ENCODE results near the gene PDE4D. TPM values are rescaled to one million over a fixed set of nuclear protein-coding genes. Genes with fewer than 3 reads are reported as not detected.

Gene PDE4D
- total and polyA plus RNA-seq, 10 of the 15 experiments (the other 5 are each of a cell fraction or from before 2014, with no cell fraction given): 0.87 to 4.1 (median 2.2) TPM

DNA sequence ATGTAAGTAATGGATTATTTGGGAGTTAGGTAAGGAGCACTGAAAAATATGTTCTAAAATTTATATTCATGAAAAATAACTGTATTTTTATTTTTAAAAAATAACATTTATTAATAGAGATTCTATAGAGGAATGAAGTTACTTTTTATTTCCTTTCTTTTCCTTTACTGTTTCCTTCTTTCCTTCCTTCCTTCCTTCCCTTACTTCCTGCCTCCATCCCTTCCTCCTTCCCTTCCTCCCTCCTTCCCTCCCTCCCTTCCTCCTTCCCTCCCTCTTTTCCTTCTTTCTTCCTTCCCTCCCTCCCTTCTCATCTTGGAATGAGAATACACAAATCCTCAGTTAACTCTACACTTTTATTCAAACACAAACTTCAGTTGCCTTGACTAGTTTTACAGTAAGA is 750.6 kb downstream of the PDE4D start:
- Histone ChIP-seq H3K27me3 (replicated peaks in 1 of 2; ENCODE audit: control insufficient read depth in 2 of 2, insufficient read depth in 2 of 2, low read length in 1 of 2) (no peaks in the 10 kb centered on the region), H3K9ac (ENCODE audit: control insufficient read depth, insufficient read depth, low read length) (no peak overlapping the region), H2AFZ (ENCODE audit: control insufficient read depth, low read depth, low read length) (no peak overlapping the region), H3K79me2 (ENCODE audit: control insufficient read depth, insufficient read depth, low read length) (no peaks in the 10 kb centered on the region), H3K36me3 (ENCODE audit: control insufficient read depth in 2 of 2, insufficient read depth in 2 of 2, low read length in 1 of 2) (no peaks in the 10 kb centered on the region), H3K4me3 (no peak overlapping the region), H3K27ac (ENCODE audit: control insufficient read depth, insufficient read depth) (no peak overlapping the region), H3K4me2 (ENCODE audit: control insufficient read depth, insufficient read depth) (no peak overlapping the region), H3K9me3 (replicated peaks; ENCODE audit: control insufficient read depth, insufficient read depth, low read length) (no peaks in the 10 kb centered on the region), H3K4me1 (ENCODE audit: control insufficient read depth, insufficient read depth, low read length) (peaks cover 7% of the 10 kb centered on the region), H4K20me1 (ENCODE audit: control insufficient read depth, insufficient read depth) (no peaks in the 10 kb centered on the region)
- no peak for DNase-seq (ENCODE audit: low read depth, low spot score)
- FAIRE-seq: no peak
- intact Hi-C loops (cut with micrococcal nuclease; ENCODE audit: unreplicated experiment): no loop called here
- ATAC-seq: no peak
- ChIA-PET SMC1A (ENCODE audit: uncharacterized antibody, unreplicated experiment) (no interaction called here), POLR2A (no interaction called here), CTCF (no interaction called here), RAD21 (ENCODE audit: unreplicated experiment) (no interaction called here)
- in situ Hi-C loops (cut with MboI): no loop called here
- no TSS peak for BruUV-seq (replicated peaks)
- no peak for TF ChIP-seq RFX5 (IDR thresholded peaks at IDR 0.05; ENCODE audit: low read depth, low read length)
- TF ChIP-seq CHD2 (IDR thresholded peaks at IDR 0.05; ENCODE audit: borderline replicate concordance, low read depth, low read length): no peak
- TF ChIP-seq, protein P1, sequence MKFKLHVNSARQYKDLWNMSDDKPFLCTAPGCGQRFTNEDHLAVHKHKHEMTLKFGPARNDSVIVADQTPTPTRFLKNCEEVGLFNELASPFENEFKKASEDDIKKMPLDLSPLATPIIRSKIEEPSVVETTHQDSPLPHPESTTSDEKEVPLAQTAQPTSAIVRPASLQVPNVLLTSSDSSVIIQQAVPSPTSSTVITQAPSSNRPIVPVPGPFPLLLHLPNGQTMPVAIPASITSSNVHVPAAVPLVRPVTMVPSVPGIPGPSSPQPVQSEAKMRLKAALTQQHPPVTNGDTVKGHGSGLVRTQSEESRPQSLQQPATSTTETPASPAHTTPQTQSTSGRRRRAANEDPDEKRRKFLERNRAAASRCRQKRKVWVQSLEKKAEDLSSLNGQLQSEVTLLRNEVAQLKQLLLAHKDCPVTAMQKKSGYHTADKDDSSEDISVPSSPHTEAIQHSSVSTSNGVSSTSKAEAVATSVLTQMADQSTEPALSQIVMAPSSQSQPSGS (IDR thresholded peaks at IDR 0.05; ENCODE audit: low read length): no peak
- TF ChIP-seq, protein P2, sequence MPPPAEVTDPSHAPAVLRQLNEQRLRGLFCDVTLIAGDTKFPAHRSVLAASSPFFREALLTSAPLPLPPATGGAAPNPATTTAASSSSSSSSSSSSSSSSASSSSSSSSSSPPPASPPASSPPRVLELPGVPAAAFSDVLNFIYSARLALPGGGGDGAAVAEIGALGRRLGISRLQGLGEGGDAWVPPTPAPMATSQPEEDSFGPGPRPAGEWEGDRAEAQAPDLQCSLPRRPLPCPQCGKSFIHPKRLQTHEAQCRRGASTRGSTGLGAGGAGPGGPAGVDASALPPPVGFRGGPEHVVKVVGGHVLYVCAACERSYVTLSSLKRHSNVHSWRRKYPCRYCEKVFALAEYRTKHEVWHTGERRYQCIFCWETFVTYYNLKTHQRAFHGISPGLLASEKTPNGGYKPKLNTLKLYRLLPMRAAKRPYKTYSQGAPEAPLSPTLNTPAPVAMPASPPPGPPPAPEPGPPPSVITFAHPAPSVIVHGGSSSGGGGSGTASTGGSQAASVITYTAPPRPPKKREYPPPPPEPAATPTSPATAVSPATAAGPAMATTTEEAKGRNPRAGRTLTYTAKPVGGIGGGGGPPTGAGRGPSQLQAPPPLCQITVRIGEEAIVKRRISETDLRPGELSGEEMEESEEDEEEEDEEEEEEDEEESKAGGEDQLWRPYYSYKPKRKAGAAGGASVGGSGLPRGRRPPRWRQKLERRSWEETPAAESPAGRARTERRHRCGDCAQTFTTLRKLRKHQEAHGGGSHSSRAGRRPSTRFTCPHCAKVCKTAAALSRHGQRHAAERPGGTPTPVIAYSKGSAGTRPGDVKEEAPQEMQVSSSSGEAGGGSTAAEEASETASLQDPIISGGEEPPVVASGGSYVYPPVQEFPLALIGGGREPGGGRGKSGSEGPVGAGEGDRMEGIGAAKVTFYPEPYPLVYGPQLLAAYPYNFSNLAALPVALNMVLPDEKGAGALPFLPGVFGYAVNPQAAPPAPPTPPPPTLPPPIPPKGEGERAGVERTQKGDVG (CRISPR knock-in tag; IDR thresholded peaks at IDR 0.05): no peak
- TF ChIP-seq NBN (IDR thresholded peaks at IDR 0.05): no peak
- TF ChIP-seq SP1 (IDR thresholded peaks at IDR 0.05; ENCODE audit: low read depth, low read length): no peak
- TF ChIP-seq, protein P3, sequence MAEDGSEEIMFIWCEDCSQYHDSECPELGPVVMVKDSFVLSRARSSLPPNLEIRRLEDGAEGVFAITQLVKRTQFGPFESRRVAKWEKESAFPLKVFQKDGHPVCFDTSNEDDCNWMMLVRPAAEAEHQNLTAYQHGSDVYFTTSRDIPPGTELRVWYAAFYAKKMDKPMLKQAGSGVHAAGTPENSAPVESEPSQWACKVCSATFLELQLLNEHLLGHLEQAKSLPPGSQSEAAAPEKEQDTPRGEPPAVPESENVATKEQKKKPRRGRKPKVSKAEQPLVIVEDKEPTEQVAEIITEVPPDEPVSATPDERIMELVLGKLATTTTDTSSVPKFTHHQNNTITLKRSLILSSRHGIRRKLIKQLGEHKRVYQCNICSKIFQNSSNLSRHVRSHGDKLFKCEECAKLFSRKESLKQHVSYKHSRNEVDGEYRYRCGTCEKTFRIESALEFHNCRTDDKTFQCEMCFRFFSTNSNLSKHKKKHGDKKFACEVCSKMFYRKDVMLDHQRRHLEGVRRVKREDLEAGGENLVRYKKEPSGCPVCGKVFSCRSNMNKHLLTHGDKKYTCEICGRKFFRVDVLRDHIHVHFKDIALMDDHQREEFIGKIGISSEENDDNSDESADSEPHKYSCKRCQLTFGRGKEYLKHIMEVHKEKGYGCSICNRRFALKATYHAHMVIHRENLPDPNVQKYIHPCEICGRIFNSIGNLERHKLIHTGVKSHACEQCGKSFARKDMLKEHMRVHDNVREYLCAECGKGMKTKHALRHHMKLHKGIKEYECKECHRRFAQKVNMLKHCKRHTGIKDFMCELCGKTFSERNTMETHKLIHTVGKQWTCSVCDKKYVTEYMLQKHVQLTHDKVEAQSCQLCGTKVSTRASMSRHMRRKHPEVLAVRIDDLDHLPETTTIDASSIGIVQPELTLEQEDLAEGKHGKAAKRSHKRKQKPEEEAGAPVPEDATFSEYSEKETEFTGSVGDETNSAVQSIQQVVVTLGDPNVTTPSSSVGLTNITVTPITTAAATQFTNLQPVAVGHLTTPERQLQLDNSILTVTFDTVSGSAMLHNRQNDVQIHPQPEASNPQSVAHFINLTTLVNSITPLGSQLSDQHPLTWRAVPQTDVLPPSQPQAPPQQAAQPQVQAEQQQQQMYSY (CRISPR knock-in tag; IDR thresholded peaks at IDR 0.05): no peak
- TF ChIP-seq, protein P4, sequence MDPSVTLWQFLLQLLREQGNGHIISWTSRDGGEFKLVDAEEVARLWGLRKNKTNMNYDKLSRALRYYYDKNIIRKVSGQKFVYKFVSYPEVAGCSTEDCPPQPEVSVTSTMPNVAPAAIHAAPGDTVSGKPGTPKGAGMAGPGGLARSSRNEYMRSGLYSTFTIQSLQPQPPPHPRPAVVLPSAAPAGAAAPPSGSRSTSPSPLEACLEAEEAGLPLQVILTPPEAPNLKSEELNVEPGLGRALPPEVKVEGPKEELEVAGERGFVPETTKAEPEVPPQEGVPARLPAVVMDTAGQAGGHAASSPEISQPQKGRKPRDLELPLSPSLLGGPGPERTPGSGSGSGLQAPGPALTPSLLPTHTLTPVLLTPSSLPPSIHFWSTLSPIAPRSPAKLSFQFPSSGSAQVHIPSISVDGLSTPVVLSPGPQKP (IDR thresholded peaks at IDR 0.05; ENCODE audit: low read depth, low read length): no peak

All from GM12878 (cell line).